EL (cell line): ENCODE data around the gene ZNF208.

Experiments
- DNase-seq: peaks from one replicate; pipeline ENCODE4 v3.0.0-alpha.2; 2016

The ZNF208 gene

GRCh38 chr19:21883516-21883915 is 127.2 kb downstream of the ZNF208 start:
- no peak for DNase-seq
